HUDEP-2 (cell line): ENCODE results near the gene HOXA7.

Experiments
- DNase-seq, 76 experiments: peaks; one replicate each; lab custom pipeline; 2025; ENCODE audit not compliant: unreplicated experiment in 76 of 76; lab: John Stamatoyannopoulos, UW

Gene HOXA7

DNA sequence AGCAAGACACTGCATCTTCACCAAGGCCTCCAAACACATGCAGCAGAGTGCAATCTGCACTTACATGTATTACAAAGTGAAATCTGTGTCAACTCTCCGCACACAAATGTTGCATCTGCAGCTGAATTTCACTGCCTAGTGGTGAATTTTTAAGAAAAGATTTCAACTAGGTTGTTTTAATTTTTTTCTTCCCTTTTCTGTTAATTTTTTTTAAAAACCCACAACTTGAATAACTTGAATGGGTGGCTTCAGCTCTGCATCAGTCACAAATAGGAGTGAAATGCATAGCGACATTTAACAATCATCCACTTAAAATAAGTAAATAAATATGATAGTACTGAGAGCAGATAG, 37.5 kb upstream of the HOXA7 start:
- no peak for DNase-seq

DNA sequence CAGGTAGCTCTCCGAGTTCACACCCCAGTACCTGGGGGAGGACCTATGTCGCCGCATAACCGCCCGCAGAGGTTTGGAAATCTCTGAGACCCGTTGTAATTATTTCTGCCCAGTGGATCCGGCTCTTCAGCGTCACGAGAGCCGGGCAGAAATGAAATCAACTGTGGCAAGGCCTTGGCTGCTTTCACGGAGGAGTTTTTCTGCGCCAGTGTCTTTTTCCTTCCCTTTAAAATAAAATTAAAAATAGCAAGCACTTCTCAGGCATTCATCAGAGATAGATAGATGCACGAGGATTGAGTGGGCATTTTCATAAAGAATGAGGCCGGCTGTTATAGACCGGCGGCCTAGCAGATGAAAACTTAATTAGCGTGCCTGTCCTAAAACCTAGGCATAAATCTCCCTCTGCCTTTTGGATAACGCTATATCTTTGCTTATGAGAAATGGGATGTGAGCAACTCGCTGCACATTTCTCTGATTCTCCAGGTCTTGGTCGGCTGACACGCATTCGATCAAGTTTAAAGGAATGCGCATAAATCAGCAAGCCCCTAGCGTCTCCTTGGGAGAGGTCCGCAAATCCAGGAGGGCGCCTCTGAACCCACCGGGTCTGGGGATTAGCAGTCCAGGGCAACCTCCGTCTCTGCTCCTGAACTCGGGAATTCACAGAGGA, 37.0 kb upstream of the HOXA7 start:
- no peak for DNase-seq

DNA sequence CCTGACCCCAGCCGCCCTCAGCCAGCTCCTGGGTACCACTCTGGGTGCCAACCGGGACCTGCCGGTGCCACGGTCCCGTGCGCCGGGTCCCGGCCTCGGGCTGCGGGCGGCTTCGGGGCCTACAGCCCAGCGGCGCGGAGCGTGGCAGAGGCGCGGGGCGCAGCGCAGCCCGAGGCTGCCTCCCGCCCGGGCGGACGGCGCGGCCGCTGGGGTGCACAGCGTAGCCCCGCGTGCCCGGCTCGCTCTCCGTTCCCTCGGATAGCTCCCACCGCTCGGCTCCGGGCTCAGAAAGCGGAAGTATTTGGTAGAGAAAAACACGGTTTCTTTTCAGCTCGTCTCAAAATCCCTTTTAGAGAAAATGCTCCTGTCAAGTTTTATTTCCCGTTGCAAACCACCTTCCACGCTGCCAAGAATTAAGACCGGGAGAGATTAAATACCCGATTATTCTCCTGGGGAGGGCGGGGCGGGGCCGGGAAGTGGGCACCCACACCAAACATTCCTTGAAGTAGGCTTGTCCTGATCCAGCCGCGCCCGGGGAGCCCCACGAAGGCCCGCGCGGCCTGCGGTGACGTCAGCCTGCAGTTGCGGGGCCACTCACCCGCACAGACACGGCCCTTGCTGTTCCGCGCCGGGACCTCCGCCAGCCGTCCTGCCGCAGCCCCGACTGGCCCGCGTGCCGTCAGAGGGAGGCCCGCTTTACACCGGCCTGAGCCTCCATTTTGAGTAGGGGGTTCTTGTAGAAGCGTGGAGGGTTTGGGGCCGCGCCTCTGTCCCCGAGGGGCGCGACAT, 36.3 kb upstream of the HOXA7 start:
- no peak for DNase-seq

DNA sequence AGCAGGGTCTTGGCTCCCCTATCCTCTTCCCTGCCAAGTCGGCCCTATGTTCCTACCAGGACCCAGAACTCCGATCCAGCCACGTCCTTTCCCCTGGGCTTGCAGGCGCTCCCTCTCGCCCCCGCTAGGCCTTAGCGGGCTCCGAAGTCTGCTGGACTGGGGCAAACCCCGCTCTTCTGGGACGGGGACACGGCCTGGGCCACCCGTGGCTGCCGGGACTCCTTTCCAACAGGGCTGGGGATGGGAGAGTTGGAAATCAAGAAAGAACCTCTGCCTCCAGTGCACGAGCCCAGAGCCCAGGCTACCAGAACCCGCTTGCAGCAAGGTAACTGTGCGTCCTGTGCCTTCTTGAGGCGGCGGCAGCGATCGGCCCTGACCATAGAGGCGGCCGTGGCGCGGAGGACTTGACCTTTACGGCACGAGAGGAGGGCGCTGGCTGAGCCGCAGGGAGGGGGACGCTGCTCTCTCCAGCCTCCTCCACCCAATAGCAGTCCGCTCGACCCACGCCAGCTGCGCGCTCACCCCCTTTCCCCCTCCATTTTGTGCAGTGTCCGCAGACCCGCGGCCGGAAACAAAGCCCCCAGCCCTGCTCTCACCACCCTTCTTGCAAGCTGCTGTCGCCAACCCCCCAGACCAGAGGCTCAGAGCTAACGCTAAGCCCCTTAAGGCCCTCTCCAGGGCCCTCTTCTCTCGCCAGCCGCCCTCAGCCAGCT, 35.5 kb upstream of the HOXA7 start:
- no peak for DNase-seq

DNA sequence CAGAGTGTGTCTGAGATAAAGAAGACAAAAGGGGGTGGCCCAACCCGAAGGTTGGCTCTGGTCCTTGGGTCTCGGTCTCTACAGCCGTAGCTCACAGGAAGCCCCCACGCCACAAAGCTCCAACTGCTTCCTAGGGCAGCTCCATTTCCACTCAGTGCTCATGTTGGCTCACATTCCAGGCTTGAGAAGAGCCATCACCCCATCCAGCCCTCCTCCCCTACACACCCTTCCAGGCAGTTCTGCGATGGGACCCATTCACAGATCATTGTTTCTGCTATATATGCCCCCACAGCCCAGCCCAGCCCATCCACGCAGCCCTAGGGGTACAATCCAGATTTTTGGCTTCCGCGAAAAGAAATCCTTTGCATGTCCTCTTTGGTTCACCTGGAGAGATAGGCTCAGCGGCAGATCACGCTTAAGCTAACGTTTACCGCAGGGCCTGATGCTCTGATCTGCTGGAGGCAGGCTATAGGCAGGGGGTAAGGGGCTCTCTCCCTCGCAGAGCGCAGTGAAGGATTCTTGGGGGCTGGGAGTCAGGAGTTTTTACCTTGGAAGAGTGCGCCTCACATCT, 34.8 kb upstream of the HOXA7 start:
- no peak for DNase-seq

DNA sequence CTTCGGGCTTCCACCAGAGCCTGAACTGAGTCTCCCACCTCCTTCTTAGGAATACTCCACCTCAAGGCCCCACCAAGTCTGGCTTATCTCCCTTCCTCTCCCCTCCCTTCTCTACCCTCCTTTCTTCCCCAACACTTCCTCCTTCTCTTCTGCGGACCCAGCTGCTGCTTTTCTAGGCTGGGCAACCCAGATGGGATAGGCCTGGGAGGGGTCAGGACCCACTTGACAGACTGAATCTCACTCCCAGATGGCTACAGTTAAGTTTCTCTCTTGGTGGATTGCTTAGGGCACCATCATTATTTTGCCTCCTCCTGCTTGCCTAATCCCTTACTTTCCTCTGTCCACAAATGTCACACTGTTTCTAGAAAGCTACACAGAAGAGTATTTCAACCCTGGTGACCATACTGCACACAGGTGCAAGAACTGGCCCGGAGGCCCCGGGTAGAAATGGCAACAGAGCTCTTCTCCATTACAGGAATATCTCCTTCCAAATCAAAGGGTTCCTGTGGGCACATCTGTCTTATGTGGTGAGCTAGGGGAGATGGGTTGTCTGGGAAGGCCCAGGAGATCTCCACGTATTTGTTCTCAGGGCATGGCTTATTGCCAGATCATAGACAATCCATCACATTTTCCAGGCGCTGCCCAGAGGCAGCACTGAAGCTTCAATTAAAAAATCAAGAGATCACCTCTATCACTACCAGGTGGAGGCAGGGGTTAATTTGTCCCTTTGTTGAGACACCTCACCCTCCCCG, 33.7 kb upstream of the HOXA7 start:
- DNase-seq, result no peak

DNA sequence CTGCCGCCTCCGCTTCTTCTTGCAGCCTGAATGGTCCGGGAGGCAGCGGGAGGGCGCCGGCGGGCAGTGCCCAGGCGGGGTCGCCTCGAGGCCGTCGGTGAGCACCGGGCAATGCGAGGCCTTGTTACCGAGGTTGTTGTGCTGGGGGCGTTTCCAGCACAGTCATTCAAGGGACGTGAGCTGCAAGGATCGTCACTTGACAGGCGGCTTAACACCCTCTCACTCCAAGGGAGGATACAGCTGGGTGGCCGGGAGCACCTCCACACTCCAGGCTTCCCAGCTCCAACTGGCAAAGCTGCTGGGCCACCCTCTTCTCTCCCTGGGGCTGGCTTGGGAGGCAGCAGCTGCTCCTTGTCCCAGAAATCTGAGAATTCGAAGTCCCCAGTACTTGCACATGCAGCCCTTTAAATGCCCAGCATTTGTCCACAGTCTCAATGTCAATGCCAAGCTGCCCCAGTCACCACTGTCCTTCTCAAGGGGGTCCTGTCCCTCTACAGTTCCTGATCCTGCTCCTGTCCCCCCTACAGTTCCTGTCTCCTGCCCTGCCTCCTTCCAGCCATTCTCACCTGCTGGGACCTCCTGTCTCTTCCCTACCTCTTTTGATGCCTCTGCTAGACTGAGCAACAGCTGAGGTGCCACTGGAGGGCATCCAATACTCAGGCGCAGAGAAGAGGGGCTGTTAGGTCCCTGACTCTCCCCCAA, 33.0 kb upstream of the HOXA7 start:
- DNase-seq, result no peak

DNA sequence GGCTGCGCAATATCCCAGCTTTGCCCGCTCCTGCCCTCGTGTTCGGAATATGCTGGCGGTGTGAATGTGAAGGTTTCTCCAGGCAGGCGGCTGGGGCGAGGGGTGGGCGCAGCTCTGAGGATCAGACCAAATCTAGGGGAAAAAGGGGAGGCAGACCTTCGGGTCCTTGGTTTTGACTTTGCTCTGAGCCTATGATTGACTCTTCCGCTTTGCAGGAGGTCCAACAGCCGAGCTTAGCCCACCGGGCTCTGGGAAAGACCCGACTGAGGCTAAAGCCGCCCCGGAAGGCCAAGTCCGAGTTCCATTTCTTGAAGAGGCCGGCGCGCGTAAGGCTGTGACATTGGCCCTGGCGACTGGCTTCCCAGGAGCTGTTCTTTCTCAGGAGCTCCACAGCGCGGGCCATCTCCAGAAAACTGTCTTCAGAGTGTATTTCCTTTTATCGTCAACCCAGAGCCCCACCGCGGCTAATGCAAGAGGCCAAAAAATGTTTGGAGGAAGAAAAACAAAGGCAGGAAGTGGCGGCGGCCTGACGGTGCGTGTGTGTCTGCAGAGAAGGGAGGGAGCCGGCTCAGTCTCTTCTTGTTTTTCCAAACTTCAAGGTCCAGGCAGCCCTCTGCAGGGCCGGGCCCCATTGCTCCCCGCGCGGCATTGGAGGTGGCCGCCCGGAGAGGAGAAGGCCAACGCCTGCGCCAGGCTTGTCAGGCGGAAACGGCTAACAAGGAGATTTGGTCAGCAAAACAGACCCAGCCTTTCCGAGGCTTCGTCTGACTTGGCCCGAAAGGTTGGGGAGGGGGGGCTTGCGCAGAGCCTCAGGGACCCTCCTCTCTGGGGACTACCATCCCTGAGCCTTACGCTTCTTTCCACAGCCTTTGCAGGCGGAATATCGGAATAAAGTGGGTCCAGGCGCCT, 32.2 kb upstream of the HOXA7 start:
- no peak for DNase-seq

DNA sequence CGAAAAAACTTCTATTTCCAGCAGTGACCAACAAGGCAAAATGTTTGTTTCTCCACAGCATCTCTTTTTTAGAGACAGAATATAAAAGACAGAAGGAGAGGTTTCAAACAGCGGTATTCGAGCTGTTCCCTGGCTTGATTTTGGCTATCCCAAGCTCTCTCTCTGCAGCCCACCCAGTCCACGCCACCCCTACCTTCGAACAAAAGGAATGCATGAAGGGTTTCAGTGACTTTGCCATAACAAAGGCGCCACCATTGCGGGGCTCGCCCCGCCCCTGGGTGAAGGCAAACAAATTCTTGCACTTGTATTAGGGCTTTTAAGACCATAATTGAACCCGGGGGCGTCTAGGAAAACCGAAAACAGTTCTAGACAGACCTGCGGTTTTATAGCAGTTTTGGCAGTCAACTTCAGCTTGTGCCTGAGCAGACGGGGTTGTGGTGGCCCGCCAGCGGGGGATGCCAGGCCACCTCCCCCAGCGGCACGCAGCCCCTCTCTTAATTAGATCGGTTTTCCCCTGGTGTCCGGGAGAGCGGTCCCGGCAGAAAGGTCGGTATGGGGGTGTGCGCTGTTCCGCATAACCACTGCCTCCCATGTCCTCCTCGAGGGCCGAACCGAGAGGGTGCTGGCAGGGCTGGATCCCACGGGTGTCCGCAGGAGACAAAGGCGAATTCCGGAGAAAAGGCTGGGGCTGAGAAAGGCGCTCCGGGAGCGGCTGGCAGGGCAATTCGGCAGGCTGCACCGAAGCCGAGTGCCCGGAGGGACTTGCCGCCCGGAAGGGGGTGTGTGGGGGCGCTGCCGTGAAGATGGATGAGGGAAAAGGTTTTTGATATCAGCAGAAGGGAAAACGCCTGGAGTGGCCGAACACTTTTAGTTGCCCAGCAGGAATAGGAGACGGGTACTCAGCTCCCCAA, 31.3 kb upstream of the HOXA7 start:
- DNase-seq, result no peak

DNA sequence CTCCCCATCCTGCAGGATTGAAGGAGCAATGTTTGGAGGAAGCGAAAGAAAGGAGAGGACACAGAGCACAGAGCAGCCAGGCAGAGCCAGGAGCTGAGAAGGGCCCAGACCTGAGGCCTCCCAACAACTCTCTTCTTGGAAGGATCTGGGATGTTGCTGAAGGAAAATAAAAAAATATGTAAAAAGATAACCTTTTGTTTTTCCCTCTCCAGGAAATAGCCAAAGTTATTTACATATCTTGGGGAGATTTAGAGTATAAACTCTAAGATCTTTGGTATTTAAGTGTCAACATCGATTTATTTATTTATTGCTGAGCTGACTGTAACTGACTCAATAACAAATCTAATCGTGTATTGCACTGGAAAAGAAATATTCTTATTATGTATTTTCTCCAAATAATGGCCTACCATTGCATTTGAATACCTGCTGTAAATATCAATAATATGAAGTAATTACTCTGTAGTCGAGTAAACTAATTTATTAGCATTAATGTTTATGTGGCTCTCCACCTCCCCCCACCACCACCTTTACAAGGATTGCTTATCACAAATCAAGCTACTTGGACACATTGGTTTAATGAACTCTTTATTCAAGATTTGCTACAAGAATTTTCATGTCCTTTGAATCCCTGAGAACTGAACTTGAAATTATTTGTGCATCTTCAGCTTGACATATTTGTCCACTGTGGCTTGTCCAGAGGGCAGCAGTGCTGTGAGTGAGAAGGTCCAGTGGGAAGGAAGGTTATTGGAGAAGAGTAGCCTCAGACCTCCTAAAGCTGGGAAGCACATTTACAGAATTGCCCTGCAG, 30.4 kb upstream of the HOXA7 start:
- no peak for DNase-seq

DNA sequence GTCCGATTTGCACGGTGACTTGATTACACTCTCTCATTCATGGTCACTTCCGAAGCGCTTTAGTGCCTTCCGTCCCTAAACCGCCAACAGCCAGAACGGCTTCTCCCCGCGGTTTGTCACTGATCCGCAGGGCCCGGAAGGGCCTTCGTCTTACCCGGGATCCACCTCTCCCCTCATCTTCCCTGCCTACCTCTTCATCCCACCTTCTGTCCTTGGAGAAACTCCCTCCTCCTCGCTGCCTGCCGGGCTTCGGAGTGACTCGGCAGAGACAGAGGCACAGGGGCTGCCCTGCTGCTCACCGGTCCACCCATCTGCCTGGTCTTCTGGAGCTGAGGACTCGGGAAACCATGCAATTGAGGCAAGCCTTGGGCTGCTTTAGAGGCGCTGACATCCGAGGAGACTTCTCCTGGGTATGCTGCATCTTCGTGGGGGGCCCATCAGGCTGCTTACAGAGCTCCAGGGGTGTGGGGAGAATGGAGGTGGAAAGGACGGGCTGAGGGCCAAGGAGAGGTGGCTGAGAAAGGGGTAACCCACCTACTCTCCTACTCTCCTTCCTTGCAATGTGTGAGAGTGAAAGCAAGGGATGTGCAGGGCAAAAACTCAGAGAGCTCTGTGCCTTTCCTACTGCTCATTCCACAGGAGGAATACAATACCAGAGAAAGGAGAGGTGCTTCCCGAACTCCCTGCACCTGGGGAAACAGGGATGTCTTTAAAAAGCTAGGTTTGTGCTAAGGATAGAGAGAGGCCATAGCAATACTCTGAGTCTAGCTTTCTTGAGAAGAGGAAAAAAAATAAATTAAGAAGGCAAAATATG, 29.6 kb upstream of the HOXA7 start:
- no peak for DNase-seq

DNA sequence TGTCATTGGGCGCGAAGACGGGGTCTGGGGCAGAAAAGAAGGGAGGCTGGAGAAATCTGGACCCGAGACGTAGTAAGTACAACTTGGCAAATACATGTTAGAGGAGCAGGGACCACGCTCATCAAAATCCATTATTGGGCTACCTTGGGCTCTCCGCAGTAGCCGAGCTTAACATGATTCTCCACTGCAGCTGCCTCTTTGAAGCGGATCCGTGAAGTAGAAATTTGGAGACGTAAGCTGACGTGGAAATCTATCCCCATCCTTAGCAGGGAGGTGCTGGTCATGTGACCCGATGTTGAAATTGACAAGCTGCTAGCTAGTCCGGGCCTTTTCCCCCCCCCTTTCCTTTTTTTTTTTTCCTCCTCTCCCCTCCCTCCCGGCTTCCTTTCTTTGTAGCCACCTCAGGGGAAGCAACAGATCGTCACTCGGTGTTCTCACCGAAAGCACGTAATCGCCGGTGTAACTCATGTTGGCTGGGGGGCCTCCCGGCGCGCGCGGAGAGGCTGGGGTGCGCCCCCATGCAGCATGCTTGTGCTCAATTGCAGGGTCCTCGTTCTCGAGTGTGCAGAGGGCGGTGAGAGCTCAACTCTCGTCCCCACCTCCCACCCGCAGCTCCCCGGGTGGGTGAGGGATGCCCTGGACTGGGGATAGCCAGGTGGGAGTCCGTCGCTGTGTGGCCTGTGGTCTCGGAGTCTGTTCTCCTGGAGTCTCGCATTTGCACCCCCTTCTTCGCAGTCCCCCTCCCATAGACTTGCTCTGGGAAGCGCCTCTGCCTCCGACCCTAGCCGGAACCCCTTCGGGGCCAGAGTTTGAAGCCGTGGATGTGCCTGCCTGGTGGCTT, 28.8 kb upstream of the HOXA7 start, which contains the start of gene HOXA11:
Gene HOXA11, minus strand, starts transcription at position 220 of the 841 bp plus-strand sequence. Its CDS starts 88 bp downstream, at position 132.
- DNase-seq, result no peak

DNA sequence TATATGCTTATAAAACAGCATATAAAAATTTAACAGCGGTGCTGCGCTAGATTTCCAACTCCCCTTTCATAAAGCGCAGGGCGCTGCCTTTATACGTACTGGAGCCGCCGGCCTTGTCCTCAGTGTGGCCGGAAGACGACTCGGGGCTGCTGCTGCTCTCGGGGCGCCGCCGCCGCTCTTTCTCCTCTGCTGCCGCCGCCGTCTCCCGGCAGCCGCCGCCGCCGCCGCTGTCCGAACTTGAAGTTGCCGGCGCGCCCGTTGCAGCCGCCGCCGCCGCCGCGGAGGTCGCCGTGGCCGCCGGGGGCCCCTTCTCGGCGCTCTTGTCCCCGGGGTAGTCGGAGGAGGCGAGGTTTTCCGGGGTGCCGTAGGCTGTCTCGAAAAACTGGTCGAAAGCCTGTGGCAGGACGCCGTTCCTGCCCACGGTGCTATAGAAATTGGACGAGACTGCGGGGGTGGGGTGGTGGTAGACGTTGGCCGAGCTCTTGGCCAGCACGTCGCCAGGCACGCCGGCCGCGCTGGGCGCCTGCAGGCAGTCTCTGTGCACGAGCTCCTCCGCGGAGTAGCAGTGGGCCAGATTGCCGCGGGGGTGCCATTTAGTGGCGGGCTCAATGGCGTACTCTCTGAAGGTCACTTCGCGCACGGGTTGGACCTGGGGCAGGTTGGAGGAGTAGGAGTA, 28.0 kb upstream of the HOXA7 start:
- no peak for DNase-seq

DNA sequence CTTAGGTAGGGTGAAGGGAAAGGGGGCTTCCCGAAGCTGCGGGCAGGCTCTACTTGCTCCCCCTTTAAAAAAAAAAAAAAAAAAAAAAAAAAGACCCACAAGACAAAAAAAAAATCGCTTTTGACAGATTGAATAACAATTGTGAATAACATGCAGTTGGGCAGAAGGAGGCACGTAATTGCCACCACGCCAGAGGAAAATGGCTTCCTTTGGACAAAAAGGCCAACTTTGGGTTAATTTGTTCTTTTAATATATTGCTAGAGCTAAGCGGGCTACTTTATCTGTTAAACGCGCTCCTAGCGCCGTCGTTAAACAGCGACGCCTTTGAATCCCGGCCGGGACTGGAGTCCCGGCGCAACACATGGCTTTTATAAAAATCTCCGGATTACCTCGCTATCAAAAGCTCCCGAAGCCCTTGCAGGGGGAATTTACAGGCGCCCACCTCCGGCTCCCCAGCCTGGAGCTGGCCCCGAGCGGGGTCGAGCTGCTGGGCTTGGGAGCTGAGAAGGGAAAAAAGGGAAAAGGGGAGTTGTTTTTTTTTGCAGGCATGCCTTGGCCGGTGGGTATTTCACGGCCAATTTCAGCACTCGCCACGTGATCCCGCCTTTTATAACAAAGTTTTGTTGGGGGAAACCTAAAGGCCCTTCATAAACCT, 27.3 kb upstream of the HOXA7 start:
- no peak for DNase-seq
